ENCODE measurements around the gene SLC37A1.

The SLC37A1 gene

GRCh38 chr21:42607525-42608102 is 94.0 kb downstream of the SLC37A1 start:
- H3K9me3 ChIP-seq (ENCODE audit: control insufficient read depth, low read length) = peaks cover 38% of the 10 kb centered on the region
- no peaks in the 10 kb centered on the region for H3K27me3 ChIP-seq (ENCODE audit: control insufficient read depth in 1 of 2, insufficient read depth in 1 of 2, low read length in 2 of 2)
- H2BK15ac ChIP-seq (ENCODE audit: low read depth, poor library complexity, severe bottlenecking) = no peak overlapping the region
- no peak overlapping the region for H2AK5ac ChIP-seq (ENCODE audit: low read length, severe bottlenecking)
- no peak overlapping the region for H3K9ac ChIP-seq (ENCODE audit: low read length)
- H2BK5ac ChIP-seq (ENCODE audit: low read depth, low read length, poor library complexity, severe bottlenecking) = no peak overlapping the region
- no peak for DNase-seq
- H3K4me2 ChIP-seq (ENCODE audit: low read length, poor library complexity, severe bottlenecking) = no peak overlapping the region
- H3K27ac ChIP-seq (ENCODE audit: low read length, poor library complexity, severe bottlenecking) = peak overlapping the region; percentile 15
- H3K4me3 ChIP-seq (ENCODE audit: insufficient read depth in 1 of 2, low read depth in 1 of 2, low read length in 2 of 2) = no peak overlapping the region
- H3K14ac ChIP-seq (ENCODE audit: low read length in 2 of 2) = no peak overlapping the region
- H4K8ac ChIP-seq (ENCODE audit: low read length) = no peak overlapping the region
- H3K79me1 ChIP-seq (replicated peaks; ENCODE audit: low read length, poor library complexity, severe bottlenecking) = no peaks in the 10 kb centered on the region
- no peak overlapping the region for H2BK12ac ChIP-seq (ENCODE audit: low read length in 2 of 2)
- no peak overlapping the region for H4K91ac ChIP-seq (ENCODE audit: low read length)
- whole genome bisulfite sequencing = 84% methylated on average over 4 of the region's 5 CpGs
- H3K4me1 ChIP-seq (ENCODE audit: control insufficient read depth, insufficient read depth, low read depth, low read length) = no peaks in the 10 kb centered on the region
- H2BK120ac ChIP-seq (ENCODE audit: low read depth, low read length) = no peak overlapping the region
- no peak overlapping the region for H2AFZ ChIP-seq (ENCODE audit: low read depth, low read length)
- no peaks in the 10 kb centered on the region for H3K36me3 ChIP-seq (ENCODE audit: control insufficient read depth in 1 of 2, insufficient read depth in 2 of 2, low read depth in 1 of 2, low read length in 2 of 2)
- H3K4ac ChIP-seq (ENCODE audit: low read depth in 1 of 2, low read length in 2 of 2) = no peak overlapping the region
- no peak overlapping the region for H3K18ac ChIP-seq (ENCODE audit: low read depth in 1 of 2, low read length in 2 of 2)
- H3K23ac ChIP-seq (ENCODE audit: low read length in 2 of 2) = no peak overlapping the region

GRCh38 chr21:42608446-42608845 is 94.8 kb downstream of the SLC37A1 start:
- Histone ChIP-seq H3K23ac (ENCODE audit: low read length in 2 of 2) (no peak overlapping the region), H2AFZ (ENCODE audit: low read depth, low read length) (no peak overlapping the region), H3K9me3 (ENCODE audit: control insufficient read depth, low read length) (peaks cover 38% of the 10 kb centered on the region), H3K36me3 (ENCODE audit: control insufficient read depth in 1 of 2, insufficient read depth in 2 of 2, low read depth in 1 of 2, low read length in 2 of 2) (no peaks in the 10 kb centered on the region), H2BK5ac (ENCODE audit: low read depth, low read length, poor library complexity, severe bottlenecking) (no peak overlapping the region), H3K4me3 (ENCODE audit: insufficient read depth in 1 of 2, low read depth in 1 of 2, low read length in 2 of 2) (no peak overlapping the region), H3K4ac (ENCODE audit: low read depth in 1 of 2, low read length in 2 of 2) (no peak overlapping the region), H4K8ac (ENCODE audit: low read length) (no peak overlapping the region), H4K91ac (ENCODE audit: low read length) (no peak overlapping the region), H3K14ac (ENCODE audit: low read length in 2 of 2) (no peak overlapping the region), H3K4me1 (ENCODE audit: control insufficient read depth, insufficient read depth, low read depth, low read length) (no peaks in the 10 kb centered on the region), H3K79me1 (replicated peaks; ENCODE audit: low read length, poor library complexity, severe bottlenecking) (no peaks in the 10 kb centered on the region), H3K4me2 (ENCODE audit: low read length, poor library complexity, severe bottlenecking) (no peak overlapping the region), H3K18ac (ENCODE audit: low read depth in 1 of 2, low read length in 2 of 2) (no peak overlapping the region), H3K27ac (ENCODE audit: low read length, poor library complexity, severe bottlenecking) (no peak overlapping the region), H2BK12ac (ENCODE audit: low read length in 2 of 2) (no peak overlapping the region), H2AK5ac (ENCODE audit: low read length, severe bottlenecking) (no peak overlapping the region), H2BK120ac (ENCODE audit: low read depth, low read length) (no peak overlapping the region), H3K9ac (ENCODE audit: low read length) (no peak overlapping the region), H2BK15ac (ENCODE audit: low read depth, poor library complexity, severe bottlenecking) (no peak overlapping the region), H3K27me3 (ENCODE audit: control insufficient read depth in 1 of 2, insufficient read depth in 1 of 2, low read length in 2 of 2) (no peaks in the 10 kb centered on the region)
- DNase-seq = no peak
- 93% methylated on average over 3 of the region's 4 CpGs for WGBS

DNA sequence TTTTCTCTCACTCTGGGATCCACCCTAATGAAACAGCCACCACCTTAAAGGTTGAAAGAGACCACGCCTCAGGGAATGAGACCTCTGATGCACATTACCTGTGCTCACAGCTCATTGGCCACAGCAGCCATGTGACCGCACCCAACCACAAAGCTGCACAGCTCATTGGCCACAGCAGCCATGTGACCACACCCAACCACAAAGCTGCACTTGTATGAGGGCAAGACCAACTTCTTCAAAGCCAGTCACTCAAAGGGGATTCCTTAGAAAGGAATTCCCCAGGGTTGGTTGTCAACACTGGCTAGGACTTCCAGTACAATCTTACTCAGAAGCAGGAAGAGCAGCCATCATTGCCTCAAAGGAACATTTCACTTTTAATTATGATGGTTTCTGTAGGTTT is 96.2 kb downstream of the SLC37A1 start:
- Histone ChIP-seq H2BK12ac (ENCODE audit: low read length in 2 of 2) (no peak overlapping the region), H3K4me1 (ENCODE audit: control insufficient read depth, insufficient read depth, low read depth, low read length) (peaks cover 2% of the 10 kb centered on the region), H3K27ac (ENCODE audit: low read length, poor library complexity, severe bottlenecking) (no peak overlapping the region), H3K18ac (ENCODE audit: low read depth in 1 of 2, low read length in 2 of 2) (no peak overlapping the region), H3K4ac (ENCODE audit: low read depth in 1 of 2, low read length in 2 of 2) (no peak overlapping the region), H3K27me3 (ENCODE audit: control insufficient read depth in 1 of 2, insufficient read depth in 1 of 2, low read length in 2 of 2) (peaks cover 0 to 2% of the 10 kb centered on the region in 2 experiments), H2BK5ac (ENCODE audit: low read depth, low read length, poor library complexity, severe bottlenecking) (no peak overlapping the region), H3K36me3 (ENCODE audit: control insufficient read depth in 1 of 2, insufficient read depth in 2 of 2, low read depth in 1 of 2, low read length in 2 of 2) (no peaks in the 10 kb centered on the region), H4K91ac (ENCODE audit: low read length) (no peak overlapping the region), H3K9me3 (ENCODE audit: control insufficient read depth, low read length) (peaks cover 27% of the 10 kb centered on the region), H3K79me1 (replicated peaks; ENCODE audit: low read length, poor library complexity, severe bottlenecking) (no peaks in the 10 kb centered on the region), H3K4me2 (ENCODE audit: low read length, poor library complexity, severe bottlenecking) (no peak overlapping the region), H3K14ac (ENCODE audit: low read length in 2 of 2) (no peak overlapping the region), H2BK120ac (ENCODE audit: low read depth, low read length) (no peak overlapping the region), H3K23ac (ENCODE audit: low read length in 2 of 2) (no peak overlapping the region), H2AK5ac (ENCODE audit: low read length, severe bottlenecking) (no peak overlapping the region), H4K8ac (ENCODE audit: low read length) (no peak overlapping the region), H3K4me3 (ENCODE audit: insufficient read depth in 1 of 2, low read depth in 1 of 2, low read length in 2 of 2) (no peak overlapping the region), H3K9ac (ENCODE audit: low read length) (no peak overlapping the region), H2AFZ (ENCODE audit: low read depth, low read length) (no peak overlapping the region), H2BK15ac (ENCODE audit: low read depth, poor library complexity, severe bottlenecking) (no peak overlapping the region)
- 97% methylated on average over 2 of the region's 2 CpGs for WGBS
- DNase-seq = no peak

- Histone ChIP-seq H3K27me3 (ENCODE audit: control insufficient read depth in 1 of 2, insufficient read depth in 1 of 2, low read length in 2 of 2) (peaks cover 11 to 14% of the 10 kb centered on the region in 2 experiments), H3K4me2 (ENCODE audit: low read length, poor library complexity, severe bottlenecking) (no peak overlapping the region), H3K36me3 (ENCODE audit: control insufficient read depth in 1 of 2, insufficient read depth in 2 of 2, low read depth in 1 of 2, low read length in 2 of 2) (no peaks in the 10 kb centered on the region), H2BK120ac (ENCODE audit: low read depth, low read length) (no peak overlapping the region), H3K18ac (ENCODE audit: low read depth in 1 of 2, low read length in 2 of 2) (no peak overlapping the region), H3K9me3 (ENCODE audit: control insufficient read depth, low read length) (peaks cover 13% of the 10 kb centered on the region), H3K23ac (ENCODE audit: low read length in 2 of 2) (no peak overlapping the region), H3K4me3 (ENCODE audit: insufficient read depth in 1 of 2, low read depth in 1 of 2, low read length in 2 of 2) (no peak overlapping the region), H3K27ac (ENCODE audit: low read length, poor library complexity, severe bottlenecking) (no peak overlapping the region), H3K79me1 (replicated peaks; ENCODE audit: low read length, poor library complexity, severe bottlenecking) (no peaks in the 10 kb centered on the region), H4K91ac (ENCODE audit: low read length) (no peak overlapping the region), H2BK5ac (ENCODE audit: low read depth, low read length, poor library complexity, severe bottlenecking) (no peak overlapping the region), H2AK5ac (ENCODE audit: low read length, severe bottlenecking) (no peak overlapping the region), H2BK12ac (ENCODE audit: low read length in 2 of 2) (no peak overlapping the region), H3K9ac (ENCODE audit: low read length) (no peak overlapping the region), H2AFZ (ENCODE audit: low read depth, low read length) (no peak overlapping the region), H4K8ac (ENCODE audit: low read length) (no peak overlapping the region), H3K4me1 (ENCODE audit: control insufficient read depth, insufficient read depth, low read depth, low read length) (peaks cover 11% of the 10 kb centered on the region), H3K14ac (ENCODE audit: low read length in 2 of 2) (no peak overlapping the region), H2BK15ac (ENCODE audit: low read depth, poor library complexity, severe bottlenecking) (no peak overlapping the region), H3K4ac (ENCODE audit: low read depth in 1 of 2, low read length in 2 of 2) (no peak overlapping the region)
- DNase-seq = no peak
- WGBS = 85% methylated on average over 2 of the region's 3 CpGs
These were observed 98.2 kb downstream of the SLC37A1 start for GRCh38 chr21:42611852-42612251.
